NCI-H1092 treated with DMSO at 0.1 percent for 48 hours (cell line): Measurements from ENCODE around the gene MTFP1.
"Not testable (repeated sequence)": the region's sequence is repeated elsewhere in the genome, so short reads cannot be mapped to it uniquely, and the experiment has no call there.

ENCODE experiments used
- DNase-seq: peaks from one replicate; lab custom pipeline; 2025; lab: John Stamatoyannopoulos, UW

The MTFP1 gene

DNA sequence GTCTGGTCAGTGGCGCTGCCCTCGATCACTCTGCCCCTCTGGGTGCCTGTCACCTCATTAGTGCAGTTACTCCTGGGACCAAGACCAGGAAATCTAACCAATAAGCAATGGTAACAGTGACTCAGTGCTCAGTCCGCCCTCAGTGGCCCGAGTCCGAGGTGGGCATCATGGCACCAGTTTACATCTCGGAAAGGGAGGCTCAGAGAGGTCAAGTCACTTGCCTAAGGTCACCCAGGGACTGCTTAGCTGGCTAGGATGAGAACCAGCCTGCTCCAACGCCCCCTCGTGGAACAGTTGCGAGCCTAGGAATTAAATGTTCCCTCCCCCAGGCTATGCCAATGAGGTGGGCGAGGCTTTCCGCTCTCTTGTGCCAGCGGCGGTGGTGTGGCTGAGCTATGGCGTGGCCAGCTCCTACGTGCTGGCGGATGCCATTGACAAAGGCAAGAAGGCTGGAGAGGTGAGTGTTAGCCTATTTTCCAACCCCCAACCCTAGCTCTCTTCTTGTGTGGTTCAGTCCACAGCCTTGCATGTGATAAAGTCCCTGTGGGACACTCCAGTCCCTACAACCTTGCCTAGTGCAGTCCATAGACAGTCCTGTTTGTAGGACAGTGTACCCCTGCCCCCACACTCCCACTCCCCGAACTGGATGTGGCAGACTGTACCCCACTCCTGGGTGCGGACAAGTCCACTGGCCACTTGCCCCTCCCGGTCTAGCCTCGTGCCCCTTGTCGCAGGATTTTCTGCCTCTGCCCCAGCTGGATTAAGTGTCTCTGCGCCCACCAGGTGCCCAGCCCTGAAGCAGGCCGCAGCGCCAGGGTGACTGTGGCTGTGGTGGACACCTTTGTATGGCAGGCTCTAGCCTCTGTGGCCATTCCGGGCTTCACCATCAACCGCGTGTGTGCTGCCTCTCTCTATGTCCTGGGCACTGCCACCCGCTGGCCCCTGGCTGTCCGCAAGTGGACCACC is 1.1 kb downstream of the MTFP1 start:
- DNase-seq = peak; percentile 43

DNA sequence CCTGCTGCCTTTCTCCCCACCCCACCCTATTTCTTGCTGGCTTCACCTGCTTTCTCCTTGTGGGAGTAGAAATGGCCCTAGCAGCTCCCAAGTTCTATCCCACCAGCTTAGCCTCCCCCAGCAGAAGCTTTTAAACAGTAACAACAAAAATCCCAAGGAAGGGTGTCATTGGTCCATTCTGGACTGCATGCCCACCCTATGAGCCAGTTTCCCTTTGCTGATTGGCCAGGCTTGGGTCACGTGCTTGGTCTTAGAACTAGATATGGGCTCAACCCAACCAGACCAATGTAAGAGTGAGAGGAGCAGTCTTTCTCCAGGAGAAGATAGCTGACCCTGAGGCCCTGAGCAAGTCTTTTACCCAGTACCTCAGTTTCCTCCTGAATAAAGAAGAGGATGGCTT is 2.3 kb downstream of the MTFP1 start:
- DNase-seq = no peak

GRCh38 chr22:30429887-30430286 is 4.3 kb downstream of the MTFP1 start:
- no peak for DNase-seq

DNA sequence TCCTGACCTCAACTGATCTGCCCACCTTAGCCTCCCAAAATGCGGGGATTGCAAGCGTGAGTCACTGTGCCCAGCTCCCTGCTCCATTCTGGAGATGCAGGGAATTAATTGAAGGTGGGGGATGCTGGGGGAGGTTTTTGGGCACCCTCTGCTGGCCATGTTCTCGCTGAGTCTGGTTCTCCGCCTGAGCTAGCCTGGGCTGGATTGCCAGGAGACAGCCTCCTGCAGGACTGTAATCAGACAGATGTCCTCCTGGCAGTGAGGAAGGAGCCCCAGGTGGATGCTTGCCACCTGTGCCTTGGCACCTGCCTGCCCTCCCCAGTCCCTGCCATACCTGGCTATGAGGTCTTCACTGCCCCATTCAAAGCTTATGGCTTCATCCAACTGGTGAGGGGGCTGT is 5.4 kb downstream of the MTFP1 start:
- no peak for DNase-seq

DNA sequence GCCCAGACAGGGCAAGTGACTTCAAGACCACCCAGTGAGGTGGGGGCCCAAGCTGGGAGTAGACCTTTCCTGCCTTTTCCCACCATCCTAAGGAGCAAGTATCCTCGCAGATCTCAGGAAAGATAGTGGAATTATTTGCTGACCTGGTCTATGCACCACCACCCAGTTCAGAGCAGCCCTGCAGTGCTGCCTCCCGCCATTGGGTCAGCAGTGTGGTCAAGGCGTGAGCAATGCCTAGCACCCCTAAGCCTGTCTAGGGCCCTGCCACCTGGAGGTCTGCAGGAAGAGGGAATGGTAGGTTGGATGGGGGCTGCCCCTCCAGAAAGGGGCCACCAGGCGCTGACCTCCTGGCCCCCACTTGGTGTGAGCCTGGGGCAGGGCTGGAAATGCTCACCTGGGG is 6.5 kb downstream of the MTFP1 start:
- DNase-seq = no peak

- DNase-seq = no peak
Observed at GRCh38 chr22:30432520-30432919, 7.0 kb downstream of the MTFP1 start.

GRCh38 chr22:30433227-30433626 is 7.7 kb downstream of the MTFP1 start:
- no peak for DNase-seq

DNA sequence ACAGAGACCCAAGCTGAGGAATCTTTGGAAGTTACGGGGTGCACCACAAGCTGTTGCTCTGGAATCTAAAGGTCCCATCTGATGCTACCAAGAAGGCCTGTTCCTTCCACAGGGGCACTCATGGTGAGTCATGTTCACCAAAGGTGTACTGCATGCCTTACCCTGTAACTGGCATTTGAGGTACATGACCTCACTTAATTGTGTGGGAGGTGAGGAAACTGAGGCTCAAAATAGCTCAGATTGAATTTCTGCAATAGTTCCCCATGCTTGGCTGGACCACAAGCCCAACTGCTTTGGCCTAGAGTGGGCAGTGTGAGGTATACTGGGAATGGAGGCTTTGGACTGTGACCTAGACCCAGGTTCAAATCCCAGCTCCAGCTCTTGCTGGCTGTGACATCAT is 8.2 kb downstream of the MTFP1 start:
- no peak for DNase-seq

DNA sequence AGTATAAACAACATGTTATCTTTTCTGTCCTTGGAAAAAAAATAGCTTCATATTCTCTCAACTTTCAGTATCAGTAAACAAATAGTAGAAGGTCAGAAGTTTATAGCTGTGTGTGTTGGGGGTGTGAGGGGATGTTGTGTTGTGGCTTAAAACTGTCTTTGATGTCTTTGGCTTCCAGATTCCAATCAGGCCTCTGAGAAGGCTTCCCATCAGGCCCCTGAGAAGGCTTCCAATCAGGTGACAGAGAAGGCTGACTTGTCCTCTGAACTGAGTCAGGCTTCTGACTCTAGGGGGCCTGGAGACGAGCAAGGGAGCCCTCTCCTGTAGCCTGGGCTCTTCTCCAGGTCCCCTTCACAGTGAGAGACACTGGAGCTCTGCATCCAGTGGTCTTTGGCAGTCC is 9.3 kb downstream of the MTFP1 start:
- no peak for DNase-seq

GRCh38 chr22:30435674-30436126 is 10.1 kb downstream of the MTFP1 start:
- no peak for DNase-seq

DNA sequence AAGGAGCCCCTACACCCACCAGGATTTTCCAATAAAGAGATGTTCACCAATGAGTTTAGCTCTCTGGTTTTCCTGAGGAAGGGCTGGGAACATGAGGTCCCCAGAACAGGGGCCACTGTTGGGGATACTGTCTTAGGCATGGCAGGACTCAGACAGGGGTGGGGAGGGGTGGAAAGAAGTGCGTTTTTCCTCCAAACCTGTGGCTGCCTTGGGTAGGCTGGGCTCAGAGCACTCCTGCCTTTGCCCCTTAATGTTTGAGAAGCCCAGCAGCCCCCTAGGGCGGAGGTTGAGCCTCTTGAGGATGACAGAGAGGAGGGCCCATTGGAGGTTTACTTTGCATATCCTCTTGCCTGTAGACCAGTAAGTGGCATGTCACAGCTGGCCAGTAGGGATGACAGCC is 10.6 kb downstream of the MTFP1 start:
- DNase-seq = no peak

GRCh38 chr22:30438559-30438958 is 13.0 kb downstream of the MTFP1 start:
- no peak for DNase-seq

DNA sequence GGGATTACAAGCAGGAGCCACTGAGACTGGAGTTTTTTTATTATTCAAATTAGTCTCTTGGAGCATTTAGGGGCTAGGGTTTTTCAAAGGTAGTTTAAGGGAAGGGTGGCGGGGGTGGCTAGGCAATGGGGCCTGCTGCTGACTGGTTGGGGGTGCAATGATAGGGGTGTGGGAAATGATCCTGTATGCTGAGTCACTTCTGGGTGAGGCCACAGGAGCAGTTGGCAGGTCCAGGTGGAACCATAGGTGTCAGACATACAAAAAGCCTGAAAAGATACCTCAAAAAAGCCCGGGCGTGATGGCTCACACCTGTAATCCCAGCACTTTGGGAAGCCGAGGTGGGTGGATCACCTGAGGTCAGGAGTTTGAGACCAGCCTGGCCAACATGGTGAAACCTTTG is 13.7 kb downstream of the MTFP1 start:
- no peak for DNase-seq

DNA sequence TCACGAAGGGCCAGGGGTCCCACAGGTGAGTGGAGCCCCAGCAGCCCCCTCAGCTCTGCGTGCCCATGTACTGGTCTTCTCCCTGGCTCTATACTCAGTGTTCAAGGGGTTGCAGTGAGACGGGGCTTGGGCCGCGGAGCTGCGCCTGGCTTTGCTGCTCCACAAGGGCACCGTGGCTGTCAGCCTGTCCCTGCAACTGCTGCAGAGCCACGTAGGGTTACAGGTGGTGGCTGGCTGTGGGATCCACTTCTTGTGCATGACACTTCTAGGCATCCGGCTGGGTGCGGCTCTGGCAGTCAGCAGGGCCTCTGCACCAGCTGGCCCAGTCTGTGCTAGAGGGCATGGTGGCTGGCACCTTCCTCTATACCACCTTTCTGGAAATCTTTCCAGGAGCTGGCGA is 14.3 kb downstream of the MTFP1 start:
- no peak for DNase-seq

- no peak for DNase-seq
Observed at GRCh38 chr22:30441088-30441487, 15.5 kb downstream of the MTFP1 start.

DNA sequence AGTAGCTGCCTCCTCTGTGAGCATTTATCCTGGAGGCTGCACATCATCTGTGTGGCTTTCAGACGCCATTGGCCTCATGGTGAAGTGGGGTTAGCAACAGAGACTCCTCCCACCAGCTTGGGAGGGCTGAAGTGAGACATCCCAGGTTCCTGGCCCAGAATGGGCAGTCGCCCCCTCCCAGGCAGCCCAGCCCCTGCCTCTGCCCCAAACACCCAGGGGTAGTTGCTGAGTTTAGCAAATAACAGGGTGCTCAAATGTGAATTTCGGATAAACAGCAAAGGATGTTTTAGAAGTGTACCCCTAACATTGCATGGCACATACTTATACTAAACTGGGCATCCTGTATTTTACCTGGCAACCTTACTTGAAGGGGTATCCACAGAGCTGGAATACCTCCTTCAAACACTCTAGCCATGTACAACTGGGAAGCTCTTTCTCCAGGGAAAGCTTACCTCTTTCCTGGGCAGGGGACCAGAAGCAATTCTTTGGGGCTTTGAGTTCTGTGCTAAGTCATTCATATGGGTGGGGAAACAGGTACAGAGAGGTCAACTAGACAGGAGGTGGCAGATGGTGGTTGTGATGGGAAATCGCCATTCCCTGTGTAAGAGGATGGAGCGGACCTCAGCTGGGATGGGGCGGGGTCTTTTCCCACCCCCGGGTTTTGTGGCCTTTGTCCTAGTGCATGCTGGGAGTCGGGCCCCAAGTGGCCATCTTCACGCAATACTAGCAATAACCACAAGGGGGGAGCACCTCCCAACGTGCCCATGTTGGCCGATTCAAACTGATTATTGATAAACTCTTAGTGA is 19.3 kb downstream of the MTFP1 start:
- peak; percentile 70 for DNase-seq

DNA sequence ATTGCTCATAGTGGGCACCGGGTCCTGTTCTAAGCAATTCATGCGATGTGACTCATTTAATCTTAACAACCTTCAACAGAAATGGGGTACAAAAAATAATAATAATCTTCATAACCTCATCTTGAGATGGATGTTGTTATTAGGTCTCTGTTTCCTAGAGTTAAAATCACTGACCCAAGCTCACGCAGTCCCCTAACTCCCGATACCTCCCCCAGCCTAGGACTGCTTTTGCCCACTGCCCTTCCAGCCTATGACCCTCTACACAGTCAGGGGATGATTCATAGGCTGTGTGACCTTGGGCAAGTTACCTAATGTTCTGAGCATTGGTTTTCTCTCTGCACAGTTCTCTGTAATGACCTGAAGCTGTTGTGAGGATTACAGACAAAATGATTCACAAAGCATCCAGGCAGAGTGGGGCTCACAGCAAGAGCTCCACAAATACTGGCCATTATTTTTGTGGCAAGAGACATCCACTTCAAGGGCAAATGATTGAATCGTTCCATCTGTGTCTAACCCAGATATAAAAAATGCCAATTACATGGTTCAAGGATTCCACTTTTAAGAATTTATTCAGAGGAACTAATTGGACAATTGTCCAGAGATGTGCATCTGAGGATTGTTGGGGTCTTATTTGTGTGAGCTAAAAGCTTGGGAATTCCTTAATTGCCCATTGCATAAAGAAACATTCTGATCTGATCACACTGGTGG is 20.0 kb downstream of the MTFP1 start:
- DNase-seq = no peak

DNA sequence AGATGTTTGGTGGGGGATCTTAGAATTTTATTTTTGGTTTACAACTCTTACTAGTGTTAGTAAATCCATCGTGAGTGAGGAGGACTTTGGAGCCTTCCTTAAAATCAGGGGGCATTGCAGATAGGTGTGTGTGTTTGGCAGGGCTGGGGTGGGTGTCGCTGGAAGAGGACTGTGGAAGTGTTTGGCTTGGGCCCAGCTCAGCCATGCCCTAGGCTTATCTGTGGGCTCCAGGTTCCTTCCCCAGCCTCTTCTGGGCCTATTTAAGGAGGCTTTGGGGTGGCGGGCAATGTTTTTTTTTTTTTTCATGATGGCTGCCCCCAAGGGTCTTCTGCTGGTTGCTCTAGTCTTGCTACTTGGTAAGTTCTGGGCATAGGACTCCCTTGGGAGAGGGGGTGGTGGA is 22.1 kb downstream of the MTFP1 start:
- DNase-seq = no peak

DNA sequence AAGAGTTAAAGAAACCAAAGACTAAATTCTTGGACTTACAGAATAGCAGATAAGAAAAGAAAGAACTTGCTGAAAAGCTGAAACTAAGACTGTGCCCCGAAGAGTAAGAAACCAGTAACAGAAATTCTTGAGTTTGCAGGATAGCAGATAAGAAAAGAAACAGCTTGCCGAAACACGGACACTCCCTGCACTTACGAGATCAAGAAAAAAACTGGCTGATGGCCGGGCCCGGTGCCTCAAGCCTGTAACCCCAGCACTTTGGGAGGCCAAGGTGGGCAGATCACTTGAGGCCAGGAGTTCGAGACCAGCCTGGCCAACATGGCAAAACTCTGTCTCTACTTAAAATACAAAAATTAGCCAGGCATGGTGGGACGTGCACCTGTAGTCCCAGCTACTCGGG is 25.9 kb downstream of the MTFP1 start:
- DNase-seq = not testable (repeated sequence)

DNA sequence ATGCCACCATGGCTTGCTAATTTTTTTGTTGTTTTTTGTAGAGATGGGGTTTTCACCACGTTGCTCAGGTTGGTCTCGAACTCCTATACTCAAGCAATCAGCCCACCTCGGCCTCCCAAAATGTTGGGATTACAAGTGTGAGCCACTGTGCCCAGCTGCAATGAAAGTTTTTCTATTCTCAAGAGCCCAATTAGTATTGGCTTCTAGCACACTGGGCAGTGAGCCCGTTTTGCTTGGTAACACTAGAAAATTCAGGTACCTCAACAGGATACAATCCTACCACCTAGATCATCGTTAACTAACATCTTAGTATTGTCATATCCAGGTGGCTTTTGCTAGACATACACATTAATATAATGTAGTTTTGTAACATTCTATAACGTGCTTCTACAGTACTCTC is 27.3 kb downstream of the MTFP1 start:
- peak; percentile 4 for DNase-seq

DNA sequence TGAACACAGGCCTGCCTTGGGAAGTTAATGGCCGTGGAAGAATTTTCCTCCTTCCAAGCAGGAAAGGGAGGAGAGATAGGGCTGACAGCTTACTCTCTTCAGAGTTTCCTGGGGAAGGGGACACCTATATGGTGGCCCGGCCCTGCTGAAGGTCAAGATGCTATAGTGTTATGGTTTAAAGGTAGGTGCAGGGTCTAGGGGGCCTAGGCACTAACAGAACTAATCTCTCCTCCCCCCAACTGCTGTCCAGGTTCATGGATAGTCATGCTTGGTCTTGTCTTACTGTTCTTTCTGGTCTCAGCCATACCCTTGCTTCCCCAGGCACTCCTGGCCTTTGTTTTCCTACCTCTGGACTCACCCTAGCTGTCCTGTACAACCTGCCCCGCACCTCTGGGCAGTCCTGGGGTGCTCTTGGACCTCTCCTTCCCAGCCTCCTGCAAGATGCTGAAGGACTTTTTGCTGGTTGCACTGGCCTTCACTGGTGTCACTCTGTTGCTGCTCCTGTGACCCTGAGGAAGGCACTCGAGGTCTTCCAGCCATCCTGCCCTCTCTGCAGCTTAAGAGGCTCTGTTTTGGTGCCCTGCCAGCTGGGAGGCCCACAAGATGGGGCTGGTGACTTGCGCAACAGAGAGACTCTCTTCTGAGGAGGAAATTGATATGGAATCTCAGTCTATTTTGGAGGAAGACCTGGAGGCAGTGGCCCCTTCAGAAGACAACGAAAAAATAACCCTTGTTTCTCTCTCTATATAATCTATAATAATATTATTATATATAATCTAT is 28.4 kb downstream of the MTFP1 start:
- peak; percentile 23 for DNase-seq
